Cardiac muscle cell (in vitro differentiated cells and primary cell): ENCODE measurements around the gene MXD1. TPM values are rescaled to one million over a fixed set of nuclear protein-coding genes. Genes with fewer than 3 reads are reported as not detected.

ENCODE experiments used
- DNase-seq, 2 donors: peaks; one replicate each; pipeline versions ENCODE4 v3.0.0 to v3.0.0-alpha.2; 2010 to 2017; ENCODE audit warnings: low read depth in 1 of 2, low spot score in 1 of 2
- H3K27ac ChIP-seq: fragments of 200-600 bp; sonication (generic); 2 replicates; pipeline ENCODE4 v1.5.1; 2016
- H3K27me3 ChIP-seq: fragments of 200-600 bp; sonication (generic); 2 replicates; pipeline ENCODE4 v1.6.0; 2016; ENCODE audit warnings: control low read depth
- H3K36me3 ChIP-seq: fragments of 200-600 bp; sonication (generic); 2 replicates; pipeline ENCODE4 v1.5.1; 2016; ENCODE audit warnings: control low read depth
- H3K4me1 ChIP-seq: fragments of 200-600 bp; sonication (generic); 2 replicates; pipeline ENCODE4 v1.8.1; 2017; ENCODE audit warnings: low read depth, mild to moderate bottlenecking, mixed run types
- H3K4me3 ChIP-seq: fragments of 200-600 bp; sonication (generic); 2 replicates; pipeline ENCODE4 v1.5.1; 2016; ENCODE audit warnings: mild to moderate bottlenecking
- H3K9me3 ChIP-seq: fragments of 200-600 bp; sonication (generic); 2 replicates; pipeline ENCODE4 v1.5.1; 2017; ENCODE audit warnings: low read depth, mild to moderate bottlenecking, control low read depth
- CTCF ChIP-seq: IDR thresholded peaks from 2 replicates; pipeline ENCODE4 v1.5.1; 2012; ENCODE audit warnings: low read depth, mild to moderate bottlenecking, low read length
- polyA plus RNA-seq: library from polyadenylated mRNA; unstranded; fragments of >200 nt; fragmentation: Nextera tagmentation; extraction: Ambion mirVana; gene quantifications from 2 replicates; pipeline ENCODE4 v1.2.1, GENCODE V29; 2016
- total RNA-seq: library from RNA; depleted of rRNA; stranded (reverse); fragments of >200 nt; gene quantifications from 2 replicates; pipeline ENCODE4 v1.2.3, GENCODE V29; 2016

MXD1 gene
- total and polyA plus RNA-seq, 2 experiments from 2014 or later = 3.6 to 6.5 TPM

GRCh38 chr2:69958480-69958879, 43.6 kb downstream of the MXD1 start:
- no peaks in the 10 kb centered on the region for H3K4me1 ChIP-seq
- no peaks in the 10 kb centered on the region for H3K27me3 ChIP-seq
- no peak for DNase-seq
- H3K27ac ChIP-seq = no peak overlapping the region
- TF ChIP-seq CTCF = no peak
- no peaks in the 10 kb centered on the region for H3K36me3 ChIP-seq
- H3K4me3 ChIP-seq = no peak overlapping the region
- H3K9me3 ChIP-seq = no peaks in the 10 kb centered on the region

GRCh38 chr2:69959425-69959824, 44.5 kb downstream of the MXD1 start:
- H3K27me3 ChIP-seq = no peaks in the 10 kb centered on the region
- no peak overlapping the region for H3K4me3 ChIP-seq
- no peak for TF ChIP-seq CTCF
- H3K36me3 ChIP-seq = no peaks in the 10 kb centered on the region
- DNase-seq = no peak
- no peaks in the 10 kb centered on the region for H3K9me3 ChIP-seq
- H3K27ac ChIP-seq = no peak overlapping the region
- H3K4me1 ChIP-seq = no peaks in the 10 kb centered on the region

GRCh38 chr2:69960821-69961220, 45.9 kb downstream of the MXD1 start:
- no peaks in the 10 kb centered on the region for H3K4me1 ChIP-seq
- H3K9me3 ChIP-seq = no peaks in the 10 kb centered on the region
- no peak for DNase-seq
- no peaks in the 10 kb centered on the region for H3K36me3 ChIP-seq
- no peak overlapping the region for H3K27ac ChIP-seq
- no peak overlapping the region for H3K4me3 ChIP-seq
- no peak for TF ChIP-seq CTCF
- H3K27me3 ChIP-seq = no peaks in the 10 kb centered on the region

GRCh38 chr2:69961496-69961895, 46.6 kb downstream of the MXD1 start, which contains the start of gene ASPRV1:
Gene ASPRV1, minus strand, starts transcription at chr2:69961631. Its CDS starts 195 bp downstream, at chr2:69961436.
- no peak for DNase-seq
- no peaks in the 10 kb centered on the region for H3K36me3 ChIP-seq
- no peak for TF ChIP-seq CTCF
- H3K4me1 ChIP-seq = no peaks in the 10 kb centered on the region
- no peaks in the 10 kb centered on the region for H3K27me3 ChIP-seq
- no peaks in the 10 kb centered on the region for H3K9me3 ChIP-seq
- H3K4me3 ChIP-seq = no peak within 1 kb of the TSS
- no peak within 1 kb of the TSS for H3K27ac ChIP-seq

- Histone ChIP-seq H3K27ac (no peak overlapping the region), H3K9me3 (no peaks in the 10 kb centered on the region), H3K4me1 (no peaks in the 10 kb centered on the region), H3K4me3 (no peak overlapping the region), H3K36me3 (no peaks in the 10 kb centered on the region), H3K27me3 (no peaks in the 10 kb centered on the region)
- no peak for TF ChIP-seq CTCF
- DNase-seq = no peak
Measured at GRCh38 chr2:69962986-69963730, 48.2 kb downstream of the MXD1 start.
